Endodermal cell (in vitro differentiated cells): ENCODE measurements around the gene LBX2. TPM values are rescaled to one million over a fixed set of nuclear protein-coding genes. Genes with fewer than 3 reads are reported as not detected.

ENCODE experiments used
- DNase-seq: peaks from one replicate; pipeline ENCODE4 v3.0.0-alpha.2; 2017
- H3K27ac ChIP-seq: 2 replicates; pipeline ENCODE4 v1.5.1; 2013; ENCODE audit warnings: mild to moderate bottlenecking, low read depth, low read length, moderate library complexity
- H3K27me3 ChIP-seq: 2 replicates; pipeline ENCODE4 v1.6.1; 2013; ENCODE audit warnings: mild to moderate bottlenecking, low read length, moderate library complexity; ENCODE audit not compliant: insufficient read depth, control insufficient read depth, poor library complexity, severe bottlenecking
- H3K36me3 ChIP-seq: 2 replicates; pipeline ENCODE4 v1.7.0; 2013; ENCODE audit warnings: mild to moderate bottlenecking, low read length, moderate library complexity; ENCODE audit not compliant: control insufficient read depth, insufficient read depth
- H3K4me1 ChIP-seq: one replicate; pipeline ENCODE4 v1.7.0; 2013; ENCODE audit warnings: low read length; ENCODE audit not compliant: control insufficient read depth, insufficient read depth
- H3K4me3 ChIP-seq: 2 replicates; pipeline ENCODE4 v1.5.1; 2013; ENCODE audit warnings: mild to moderate bottlenecking, low read length, moderate library complexity
- H3K9ac ChIP-seq: 2 replicates; pipeline ENCODE4 v1.6.1; 2013; ENCODE audit warnings: mild to moderate bottlenecking, low read length, moderate library complexity; ENCODE audit not compliant: poor library complexity, severe bottlenecking; ENCODE audit errors: extremely low read depth
- H3K9me3 ChIP-seq: 2 replicates; pipeline ENCODE4 v1.6.1; 2013; ENCODE audit warnings: mild to moderate bottlenecking, low read length, moderate library complexity; ENCODE audit not compliant: control insufficient read depth
- H3K27ac Mint-ChIP-seq: 2 replicates; pipeline ENCODE4 v1.8.0; 2020; ENCODE audit warnings: mixed read lengths
- H3K27me3 Mint-ChIP-seq: 2 replicates; pipeline ENCODE4 v1.8.0; 2021; ENCODE audit warnings: mild to moderate bottlenecking, mixed read lengths; ENCODE audit not compliant: insufficient read depth
- H3K36me3 Mint-ChIP-seq: 2 replicates; pipeline ENCODE4 v1.8.0; 2020; ENCODE audit warnings: low read depth, mixed read lengths
- H3K4me1 Mint-ChIP-seq: 2 replicates; pipeline ENCODE4 v1.8.0; 2020; ENCODE audit warnings: mixed read lengths
- H3K4me3 Mint-ChIP-seq: 2 replicates; pipeline ENCODE4 v1.8.0; 2020; ENCODE audit warnings: mild to moderate bottlenecking, moderate library complexity, mixed read lengths
- H3K9me3 Mint-ChIP-seq: 2 replicates; pipeline ENCODE4 v1.8.0; 2020; ENCODE audit warnings: mild to moderate bottlenecking, mixed read lengths
- CTCF ChIP-seq: fragments of 200-600 bp; sonication (generic); conservative IDR thresholded peaks from 2 replicates; pipeline ENCODE4 v1.5.0; 2021; ENCODE audit warnings: antibody characterized with exemption, mild to moderate bottlenecking
- WGBS, 2 experiments: methylation state at CpG; one replicate each; pipeline versions ENCODE4 v1.1.5 to v1.1.7; 2013; ENCODE audit warnings: missing lambda C conversion rate in 2 of 2, mixed read lengths in 1 of 2; ENCODE audit not compliant: insufficient coverage in 1 of 2, insufficient read length in 1 of 2; 5-methylcytosine and 5-hydroxymethylcytosine counted together
- total RNA-seq, 2 donors: library from RNA; stranded (reverse); fragmentation: NEBNext Ultra II Directional in 1 of 2; extraction: Animal tissue kit (Norgen Biotek cat#: 25700) in 1 of 2; gene quantifications; 2 replicates in 1 of 2; 3 replicates in 1 of 2; pipeline ENCODE4 v1.2.1, GENCODE V29; 2021

Gene LBX2
- total RNA-seq, 2 donors from 2014 or later: 1.3 to 1.6 TPM

GRCh38 chr2:74504591-74504990 is 5.2 kb upstream of the LBX2 start:
- peak overlapping the region; percentile 68 for H3K4me3 Mint-ChIP-seq
- Histone ChIP-seq H3K27ac (no peak overlapping the region), H3K4me1 (peaks cover 4% of the 10 kb centered on the region), H3K9ac (no peak overlapping the region), H3K36me3 (peaks cover 11% of the 10 kb centered on the region), H3K9me3 (no peaks in the 10 kb centered on the region), H3K27me3 (peaks cover 64% of the 10 kb centered on the region), H3K4me3 (no peak overlapping the region)
- H3K9me3 Mint-ChIP-seq: no peaks in the 10 kb centered on the region
- H3K4me1 Mint-ChIP-seq: peaks cover 41% of the 10 kb centered on the region
- H3K36me3 Mint-ChIP-seq: peaks cover 22% of the 10 kb centered on the region
- 93% methylated on average over 3 of the region's 3 CpGs for WGBS, 2 experiments
- no peak overlapping the region for H3K27ac Mint-ChIP-seq
- peaks cover 67% of the 10 kb centered on the region for H3K27me3 Mint-ChIP-seq
- TF ChIP-seq CTCF: no peak
- DNase-seq: no peak

GRCh38 chr2:74503506-74504475 is 4.4 kb upstream of the LBX2 start:
- Mint-ChIP-seq H3K4me3 (peak overlapping the region; percentile 68), H3K4me1 (peaks cover 40% of the 10 kb centered on the region), H3K36me3 (peaks cover 22% of the 10 kb centered on the region), H3K9me3 (no peaks in the 10 kb centered on the region), H3K27me3 (peaks cover 74% of the 10 kb centered on the region), H3K27ac (peak overlapping the region; percentile 64)
- Histone ChIP-seq H3K4me3 (peak overlapping the region; percentile 76), H3K27ac (no peak overlapping the region), H3K9ac (no peak overlapping the region), H3K4me1 (peaks cover 4% of the 10 kb centered on the region), H3K9me3 (no peaks in the 10 kb centered on the region), H3K36me3 (peaks cover 11% of the 10 kb centered on the region), H3K27me3 (peaks cover 71% of the 10 kb centered on the region)
- no peak for TF ChIP-seq CTCF
- WGBS, 2 experiments: 77 to 85% methylated on average over 31 to 45 of the region's 45 CpGs
- peak; percentile 58 for DNase-seq

- peaks cover 4% of the 10 kb centered on the region for H3K4me1 ChIP-seq
- peak overlapping the region; percentile 78 for H3K27ac Mint-ChIP-seq
- no peaks in the 10 kb centered on the region for H3K9me3 Mint-ChIP-seq
- H3K27me3 Mint-ChIP-seq: peaks cover 77% of the 10 kb centered on the region
- peaks cover 11% of the 10 kb centered on the region for H3K36me3 ChIP-seq
- H3K9ac ChIP-seq: no peak overlapping the region
- H3K9me3 ChIP-seq: no peaks in the 10 kb centered on the region
- H3K4me3 ChIP-seq: peak overlapping the region; percentile 76
- WGBS, 2 experiments: 8 to 9% methylated on average over 34 to 67 of the region's 67 CpGs
- no peak overlapping the region for H3K27ac ChIP-seq
- peaks cover 80% of the 10 kb centered on the region for H3K27me3 ChIP-seq
- H3K36me3 Mint-ChIP-seq: peaks cover 22% of the 10 kb centered on the region
- peak; percentile 36 for TF ChIP-seq CTCF
- peak overlapping the region; percentile 68 for H3K4me3 Mint-ChIP-seq
- H3K4me1 Mint-ChIP-seq: peaks cover 36% of the 10 kb centered on the region
- DNase-seq: peak; percentile 90
Measured at GRCh38 chr2:74502720-74503505, 3.5 kb upstream of the LBX2 start.
